H1 (cell line): Measurements from ENCODE around the gene ETNK1. TPM values are rescaled to one million over a fixed set of nuclear protein-coding genes. Genes with fewer than 3 reads are reported as not detected.

Experiments
- CTCF ChIA-PET: fragments of 300-600 bp; sonication (Branson Sonifier 250); formaldehyde crosslinking; loops from one replicate; lab custom pipeline; 2021; ENCODE audit not compliant: partially characterized antibody; lab: Charles Lee
- POLR2A ChIA-PET: fragments of 300-600 bp; sonication (Branson Sonifier 250); formaldehyde crosslinking; loops from one replicate; lab custom pipeline; 2021; ENCODE audit warnings: inconsistent platforms; ENCODE audit not compliant: partially characterized antibody; lab: Charles Lee
- DNase-seq, 2 experiments: peaks; one replicate each; pipeline versions ENCODE4 v3.0.0 to v3.0.0-alpha.2; 2010 to 2022; ENCODE audit warnings: low spot score in 2 of 2, low read depth in 1 of 2, mixed read lengths in 1 of 2
- FAIRE-seq: peaks from 2 replicates; lab custom pipeline; 2011; peaks lifted over from hg19 to GRCh38; lab: Jason Lieb, UNC
- H2AFZ ChIP-seq: 2 replicates; pipeline ENCODE4 v1.8.1; 2012; ENCODE audit warnings: low read length, inconsistent platforms
- H2AK5ac ChIP-seq: 2 replicates; pipeline ENCODE4 v1.6.1; 2013; ENCODE audit warnings: low read depth, low read length
- H2BK120ac ChIP-seq: replicated peaks from 2 replicates; pipeline ENCODE3; 2013; ENCODE audit warnings: low read depth, low read length, inconsistent platforms
- H2BK12ac ChIP-seq: 2 replicates; pipeline ENCODE4 v1.6.1; 2013; ENCODE audit warnings: low read depth, low read length
- H2BK15ac ChIP-seq: 2 replicates; pipeline ENCODE4 v1.6.1; 2013; ENCODE audit warnings: low read length
- H2BK20ac ChIP-seq: 2 replicates; pipeline ENCODE4 v1.6.1; 2013; ENCODE audit warnings: low read length
- H2BK5ac ChIP-seq: 2 replicates; pipeline ENCODE4 v1.6.1; 2013; ENCODE audit warnings: low read depth, low read length
- H3K14ac ChIP-seq: 2 replicates; pipeline ENCODE4 v1.6.1; 2013; ENCODE audit warnings: inconsistent platforms; ENCODE audit not compliant: insufficient read length
- H3K18ac ChIP-seq: 2 replicates; pipeline ENCODE4 v1.6.1; 2013; ENCODE audit warnings: low read length; ENCODE audit errors: extremely low read depth
- H3K23ac ChIP-seq: 2 replicates; pipeline ENCODE4 v1.6.1; 2013; ENCODE audit warnings: inconsistent platforms; ENCODE audit not compliant: insufficient read length
- H3K23me2 ChIP-seq: 2 replicates; pipeline ENCODE4 v1.6.1; 2013; ENCODE audit warnings: low read depth, low read length
- H3K27ac ChIP-seq: 2 replicates; pipeline ENCODE4 v1.6.1; 2011; ENCODE audit warnings: low read depth, low read length, inconsistent platforms
- H3K27me3 ChIP-seq, 4 experiments: replicated peaks in 1 of 4; 1 replicate in 1 of 4; 2 replicates in 3 of 4; pipeline versions ENCODE4 v1.6.1 to v1.8.1; 2011 to 2013; ENCODE audit warnings: low read length in 3 of 4, mild to moderate bottlenecking in 3 of 4, inconsistent platforms in 2 of 4, mixed read lengths in 2 of 4, moderate library complexity in 1 of 4; ENCODE audit not compliant: control insufficient read depth in 3 of 4, insufficient read depth in 3 of 4; ENCODE audit errors: extremely low read depth in 1 of 4
- H3K36me3 ChIP-seq, 4 experiments: 2 replicates each; pipeline versions ENCODE4 v1.6.1 to v1.8.1; 2011 to 2013; ENCODE audit warnings: mild to moderate bottlenecking in 4 of 4, low read length in 3 of 4, moderate library complexity in 2 of 4, control low read depth in 1 of 4, inconsistent platforms in 1 of 4; ENCODE audit not compliant: insufficient read depth in 4 of 4, control insufficient read depth in 2 of 4
- H3K4ac ChIP-seq: replicated peaks from 2 replicates; pipeline ENCODE3; 2013; ENCODE audit warnings: low read length, low read depth, mixed read lengths, inconsistent platforms; ENCODE audit not compliant: insufficient read length
- H3K4me1 ChIP-seq, 4 experiments: replicated peaks in 1 of 4; 1 replicate in 1 of 4; 2 replicates in 3 of 4; pipeline versions ENCODE4 v1.6.1 to v1.8.1; 2011 to 2013; ENCODE audit warnings: low read length in 3 of 4, inconsistent platforms in 2 of 4, mixed read lengths in 1 of 4; ENCODE audit not compliant: insufficient read depth in 4 of 4, control insufficient read depth in 3 of 4
- H3K4me2 ChIP-seq, 2 experiments: 2 replicates each; pipeline versions ENCODE4 v1.6.1 to v1.8.1; 2011 to 2013; ENCODE audit warnings: low read depth in 2 of 2, low read length in 2 of 2, control low read depth in 1 of 2, inconsistent platforms in 1 of 2, mild to moderate bottlenecking in 1 of 2; ENCODE audit not compliant: insufficient read depth in 1 of 2
- H3K4me3 ChIP-seq, 4 experiments: fragments of 200-600, 300-600 bp in 1 of 4; sonication (generic), shearing (Covaris generic), sonication (Bioruptor Twin) in 1 of 4; 2 replicates each; pipeline versions ENCODE4 v1.5.1 to v1.8.1; 2011 to 2016; ENCODE audit warnings: low read length in 4 of 4, low read depth in 3 of 4, control low read depth in 2 of 4, inconsistent platforms in 2 of 4, mild to moderate bottlenecking in 2 of 4, mixed read lengths in 1 of 4, moderate library complexity in 1 of 4; ENCODE audit not compliant: insufficient read depth in 2 of 4; ENCODE audit errors: extremely low read depth in 1 of 4
- H3K56ac ChIP-seq: replicated peaks from 2 replicates; pipeline ENCODE3; 2013; ENCODE audit warnings: low read depth, mild to moderate bottlenecking, mixed read lengths, low read length, inconsistent platforms; ENCODE audit not compliant: insufficient read length
- H3K79me1 ChIP-seq: 2 replicates; pipeline ENCODE4 v1.6.1; 2013; ENCODE audit warnings: low read depth, low read length, control low read depth
- H3K79me2 ChIP-seq, 2 experiments: 2 replicates each; pipeline versions ENCODE4 v1.6.1 to v1.8.1; 2012 to 2013; ENCODE audit warnings: low read length in 2 of 2, mild to moderate bottlenecking in 2 of 2, inconsistent platforms in 1 of 2; ENCODE audit not compliant: insufficient read depth in 2 of 2, control insufficient read depth in 1 of 2
- H3K9ac ChIP-seq, 4 experiments: replicated peaks in 1 of 4; 1 replicate in 1 of 4; 2 replicates in 3 of 4; pipeline versions ENCODE4 v1.6.1 to v1.8.1; 2011 to 2013; ENCODE audit warnings: low read depth in 3 of 4, low read length in 3 of 4, control low read depth in 2 of 4, mild to moderate bottlenecking in 2 of 4, moderate library complexity in 2 of 4, inconsistent platforms in 1 of 4; ENCODE audit errors: extremely low read depth in 1 of 4
- H3K9me3 ChIP-seq, 2 experiments: 2 replicates each; pipeline versions ENCODE4 v1.6.1 to v1.8.1; 2012 to 2013; ENCODE audit warnings: mild to moderate bottlenecking in 2 of 2, moderate library complexity in 2 of 2, control low read depth in 1 of 2, inconsistent platforms in 1 of 2, low read depth in 1 of 2, low read length in 1 of 2, mixed read lengths in 1 of 2; ENCODE audit not compliant: insufficient read depth in 2 of 2
- H4K20me1 ChIP-seq, 2 experiments: replicated peaks in 1 of 2; 2 replicates each; pipeline versions ENCODE3 to v1.8.1; 2011 to 2013; ENCODE audit warnings: inconsistent platforms in 2 of 2, low read length in 2 of 2, mild to moderate bottlenecking in 1 of 2; ENCODE audit not compliant: insufficient read depth in 2 of 2, control insufficient read depth in 1 of 2
- H4K5ac ChIP-seq: 2 replicates; pipeline ENCODE4 v1.6.1; 2013; ENCODE audit warnings: low read length, low read depth, mixed read lengths, inconsistent platforms; ENCODE audit not compliant: insufficient read length
- H4K8ac ChIP-seq: 2 replicates; pipeline ENCODE4 v1.8.0; 2013; ENCODE audit warnings: mild to moderate bottlenecking, moderate library complexity, low read length, inconsistent platforms; ENCODE audit not compliant: insufficient read depth; ENCODE audit errors: extremely low read depth
- H4K91ac ChIP-seq: replicated peaks from 2 replicates; pipeline ENCODE3; 2013; ENCODE audit warnings: low read length, mixed read lengths, inconsistent platforms; ENCODE audit not compliant: insufficient read length
- EP300 ChIP-seq, 2 experiments: IDR thresholded peaks; 1 replicate in 1 of 2; 2 replicates in 1 of 2; pipeline ENCODE4 v1.6.1; 2011 to 2012; ENCODE audit warnings: low read depth in 2 of 2, low read length in 2 of 2, mild to moderate bottlenecking in 2 of 2, borderline replicate concordance in 1 of 2, inconsistent platforms in 1 of 2, moderate library complexity in 1 of 2
- EZH2 ChIP-seq: fragments of 200-600 bp; sonication (generic); IDR thresholded peaks from 2 replicates; pipeline ENCODE4 v1.7.1; 2012; ENCODE audit warnings: low read depth, mild to moderate bottlenecking, moderate library complexity, low read length, inconsistent platforms; ENCODE audit not compliant: severe bottlenecking
- KDM4A ChIP-seq: IDR thresholded peaks from one replicate; pipeline ENCODE4 v1.7.1; 2012; ENCODE audit warnings: low read depth, mild to moderate bottlenecking, moderate library complexity, low read length, inconsistent platforms; ENCODE audit not compliant: severe bottlenecking
- KDM5A ChIP-seq: fragments of 200-600 bp; IDR thresholded peaks from 2 replicates; pipeline ENCODE4 v1.7.1; 2012; ENCODE audit warnings: mild to moderate bottlenecking, low read length, inconsistent platforms, mixed read lengths
- MAFK ChIP-seq: IDR thresholded peaks from 2 replicates; pipeline ENCODE4 v1.6.1; 2012; ENCODE audit warnings: low read depth, mild to moderate bottlenecking, improper control_type of control experiment, low read length
- NRF1 ChIP-seq: IDR thresholded peaks from 2 replicates; pipeline ENCODE4 v1.6.1; 2011; ENCODE audit warnings: mild to moderate bottlenecking, low read depth, low read length, improper control_type of control experiment
- RFX5 ChIP-seq: IDR thresholded peaks from 2 replicates; pipeline ENCODE4 v1.6.1; 2011; ENCODE audit warnings: low read depth, low read length, improper control_type of control experiment, borderline replicate concordance
- RXRA ChIP-seq: IDR thresholded peaks from 2 replicates; pipeline ENCODE4 v1.6.1; 2011; ENCODE audit warnings: low read depth, mild to moderate bottlenecking, low read length, moderate library complexity; ENCODE audit not compliant: insufficient read depth
- SIRT6 ChIP-seq: IDR thresholded peaks from one replicate; pipeline ENCODE4 v1.7.1; 2012; ENCODE audit warnings: low read length, inconsistent platforms
- SUZ12 ChIP-seq: fragments of 200-600 bp; sonication (generic); IDR thresholded peaks from 2 replicates; pipeline ENCODE4 v1.6.1; 2012; ENCODE audit warnings: mild to moderate bottlenecking, inconsistent platforms, low read length, moderate library complexity, mixed read lengths
- ZNF274 ChIP-seq: IDR thresholded peaks from 2 replicates; pipeline ENCODE4 v1.7.0; 2012; ENCODE audit warnings: low read length, borderline replicate concordance; ENCODE audit errors: extremely low read depth
- polyA plus RNA-seq, 7 experiments: library from polyadenylated mRNA; depleted of rRNA in 3 of 7; stranded (reverse) in 5 of 7; unstranded in 2 of 7; fragments of >200 nt in 5 of 7; fragments of 200-250 nt in 2 of 7; gene quantifications; 1 replicate in 5 of 7; 2 replicates in 1 of 7; 4 replicates in 1 of 7; pipeline versions ENCODE4 v1.2.1 to v1.2.3, GENCODE V29; 2011 to 2013; ENCODE audit warnings: missing spikeins in 2 of 7, mixed read lengths in 2 of 7
- total RNA-seq: library from RNA; stranded (reverse); fragmentation: NEBNext Ultra II Directional; extraction: Animal tissue kit (Norgen Biotek cat#: 25700); gene quantifications from 2 replicates; pipeline ENCODE4 v1.2.1, GENCODE V29; 2021
- TF ChIP-seq, protein P1 (sequence below): IDR thresholded peaks from 2 replicates; pipeline ENCODE4 v1.6.1; 2011; ENCODE audit warnings: low read depth, mild to moderate bottlenecking, low read length; ENCODE audit not compliant: insufficient read depth

Gene ETNK1
- total and polyA plus RNA-seq, 2 of the 8 experiments (the other 6 are each of a cell fraction or from before 2014, with no cell fraction given): 11.6 to 82.7 TPM

DNA sequence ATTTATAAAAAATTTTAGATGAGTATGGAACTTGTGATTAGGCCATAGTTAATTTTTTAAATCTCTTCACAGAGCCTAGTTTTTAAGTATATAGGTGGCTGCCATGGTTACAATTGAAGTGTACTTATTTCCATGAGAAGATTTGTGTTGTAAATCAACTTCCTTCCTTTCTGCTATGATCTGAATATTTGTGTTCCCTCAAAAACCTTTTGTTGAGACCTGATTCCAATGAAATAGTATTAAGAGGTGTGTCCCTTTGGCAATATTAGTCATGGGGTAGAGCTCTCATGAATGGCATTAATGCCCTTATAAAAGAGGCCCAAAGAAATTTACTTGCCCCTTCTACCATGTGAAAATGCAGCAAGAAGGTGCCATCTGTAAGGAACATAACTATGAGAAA, 28.8 kb downstream of the ETNK1 start:
- peaks cover 2 to 19% of the 10 kb centered on the region in 2 experiments for H4K20me1 ChIP-seq
- no peak overlapping the region for H4K5ac ChIP-seq
- H3K4me1 ChIP-seq: peaks cover 0 to 6% (median 2%) of the 10 kb centered on the region in 4 experiments; a peak in 4 of 7 replicates
- H2BK20ac ChIP-seq: no peak overlapping the region
- no peak overlapping the region for H2BK12ac ChIP-seq
- no peaks in the 10 kb centered on the region for H3K23me2 ChIP-seq
- H3K9me3 ChIP-seq: no peaks in the 10 kb centered on the region
- H4K8ac ChIP-seq: no peak overlapping the region
- H3K18ac ChIP-seq: no peak overlapping the region
- H3K56ac ChIP-seq: no peak overlapping the region
- H2BK15ac ChIP-seq: no peak overlapping the region
- no peak overlapping the region for H3K4ac ChIP-seq
- ChIA-PET POLR2A (no interaction called here), CTCF (no interaction called here)
- H3K27me3 ChIP-seq: no peaks in the 10 kb centered on the region
- no peak overlapping the region for H2BK120ac ChIP-seq
- no peak overlapping the region for H3K27ac ChIP-seq
- no peak overlapping the region for H2BK5ac ChIP-seq
- no peak overlapping the region for H3K23ac ChIP-seq
- no peak overlapping the region for H3K14ac ChIP-seq
- peaks cover 0 to 68% of the 10 kb centered on the region in 2 experiments; a peak in 2 of 4 replicates for H3K79me2 ChIP-seq
- no peak overlapping the region for H2AFZ ChIP-seq
- H3K4me2 ChIP-seq: no peak overlapping the region
- no peak overlapping the region for H3K9ac ChIP-seq
- peaks cover 6% of the 10 kb centered on the region for H3K79me1 ChIP-seq
- DNase-seq: no peak
- no peak overlapping the region for H3K4me3 ChIP-seq
- H2AK5ac ChIP-seq: no peak overlapping the region
- H4K91ac ChIP-seq: no peak overlapping the region
- no peak for TF ChIP-seq NRF1
- TF ChIP-seq RFX5: no peak
- TF ChIP-seq EZH2: no peak
- TF ChIP-seq MAFK: no peak
- TF ChIP-seq, protein P1, sequence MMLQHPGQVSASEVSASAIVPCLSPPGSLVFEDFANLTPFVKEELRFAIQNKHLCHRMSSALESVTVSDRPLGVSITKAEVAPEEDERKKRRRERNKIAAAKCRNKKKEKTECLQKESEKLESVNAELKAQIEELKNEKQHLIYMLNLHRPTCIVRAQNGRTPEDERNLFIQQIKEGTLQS: no peak
- no peak for TF ChIP-seq SUZ12
- TF ChIP-seq ZNF274: no peak
- TF ChIP-seq KDM5A: no peak
- no peak for TF ChIP-seq KDM4A
- TF ChIP-seq RXRA: no peak
- no peak for TF ChIP-seq EP300 (IDR thresholded peaks at IDR 0.05; ENCODE audit: borderline replicate concordance in 1 of 2, low read depth in 2 of 2, low read length in 2 of 2)
- no peak for TF ChIP-seq SIRT6
- no peak for FAIRE-seq
- peaks cover 0 to 4% (median 0%) of the 10 kb centered on the region in 4 experiments; a peak in 1 of 8 replicates for H3K36me3 ChIP-seq
